Measurements from ENCODE around the gene SPATA46.
"Not testable (repeated sequence)": the region's sequence is repeated elsewhere in the genome, so short reads cannot be mapped to it uniquely, and the experiment has no call there.

SPATA46 gene, protein sequence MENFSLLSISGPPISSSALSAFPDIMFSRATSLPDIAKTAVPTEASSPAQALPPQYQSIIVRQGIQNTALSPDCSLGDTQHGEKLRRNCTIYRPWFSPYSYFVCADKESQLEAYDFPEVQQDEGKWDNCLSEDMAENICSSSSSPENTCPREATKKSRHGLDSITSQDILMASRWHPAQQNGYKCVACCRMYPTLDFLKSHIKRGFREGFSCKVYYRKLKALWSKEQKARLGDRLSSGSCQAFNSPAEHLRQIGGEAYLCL

DNA sequence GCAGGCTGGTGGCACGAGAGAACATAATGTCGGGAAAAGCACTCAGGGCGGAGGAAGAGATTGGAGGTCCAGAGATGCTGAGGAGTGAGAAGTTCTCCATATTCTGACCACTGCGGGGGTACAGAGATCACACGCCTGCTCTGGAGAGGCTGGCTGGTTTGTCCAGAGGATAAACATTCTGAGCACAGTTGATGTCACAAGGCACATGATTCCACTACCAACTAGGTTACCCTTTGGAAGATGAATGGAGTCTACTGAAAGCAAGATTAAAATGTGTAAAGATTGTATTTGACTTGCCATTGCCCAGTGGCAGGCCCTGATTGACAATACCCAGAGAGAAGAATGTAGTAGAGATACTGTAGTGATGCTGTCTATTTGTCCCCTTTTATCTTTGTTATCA is at the start of gene SPATA46:
TSS of gene SPATA46 (minus strand) at position 164 of the 400 bp plus-strand sequence. CDS start at position 100, 64 bp downstream.
- no peak for DNase-seq

DNA sequence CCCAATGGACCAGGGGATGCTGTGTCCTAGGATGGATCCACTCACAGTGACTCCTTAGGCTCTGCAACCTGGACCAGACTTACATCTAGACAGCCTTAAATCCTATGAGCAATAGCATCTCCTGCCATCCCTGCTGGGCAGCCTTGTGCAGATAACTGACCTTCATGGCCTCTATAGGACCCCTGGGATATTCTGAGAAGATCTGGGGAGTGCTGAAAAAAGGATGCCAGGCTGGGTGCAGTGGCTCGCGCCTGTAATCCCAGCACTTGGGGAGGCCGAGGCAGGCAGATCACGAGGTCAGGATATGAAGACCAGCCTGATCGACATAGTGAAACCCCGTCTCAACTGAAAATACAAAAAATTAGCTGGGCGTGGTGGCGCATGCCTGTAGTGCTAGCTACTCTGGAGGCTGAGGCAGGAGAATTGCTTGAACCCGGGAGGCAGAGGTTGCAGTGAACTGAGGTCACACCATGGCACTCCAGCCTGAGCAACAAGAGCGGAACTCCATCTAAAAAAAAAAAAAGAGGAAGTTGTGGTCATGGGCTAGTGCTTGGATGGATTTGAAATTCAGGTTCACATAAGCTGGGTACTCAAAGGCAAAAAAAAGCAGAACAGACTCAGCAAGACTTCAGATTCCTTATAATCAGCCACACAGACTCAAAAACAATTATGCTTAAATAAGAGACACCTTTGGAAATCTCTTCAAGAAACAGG is 46.2 kb upstream of the SPATA46 start:
- no peak for DNase-seq

DNA sequence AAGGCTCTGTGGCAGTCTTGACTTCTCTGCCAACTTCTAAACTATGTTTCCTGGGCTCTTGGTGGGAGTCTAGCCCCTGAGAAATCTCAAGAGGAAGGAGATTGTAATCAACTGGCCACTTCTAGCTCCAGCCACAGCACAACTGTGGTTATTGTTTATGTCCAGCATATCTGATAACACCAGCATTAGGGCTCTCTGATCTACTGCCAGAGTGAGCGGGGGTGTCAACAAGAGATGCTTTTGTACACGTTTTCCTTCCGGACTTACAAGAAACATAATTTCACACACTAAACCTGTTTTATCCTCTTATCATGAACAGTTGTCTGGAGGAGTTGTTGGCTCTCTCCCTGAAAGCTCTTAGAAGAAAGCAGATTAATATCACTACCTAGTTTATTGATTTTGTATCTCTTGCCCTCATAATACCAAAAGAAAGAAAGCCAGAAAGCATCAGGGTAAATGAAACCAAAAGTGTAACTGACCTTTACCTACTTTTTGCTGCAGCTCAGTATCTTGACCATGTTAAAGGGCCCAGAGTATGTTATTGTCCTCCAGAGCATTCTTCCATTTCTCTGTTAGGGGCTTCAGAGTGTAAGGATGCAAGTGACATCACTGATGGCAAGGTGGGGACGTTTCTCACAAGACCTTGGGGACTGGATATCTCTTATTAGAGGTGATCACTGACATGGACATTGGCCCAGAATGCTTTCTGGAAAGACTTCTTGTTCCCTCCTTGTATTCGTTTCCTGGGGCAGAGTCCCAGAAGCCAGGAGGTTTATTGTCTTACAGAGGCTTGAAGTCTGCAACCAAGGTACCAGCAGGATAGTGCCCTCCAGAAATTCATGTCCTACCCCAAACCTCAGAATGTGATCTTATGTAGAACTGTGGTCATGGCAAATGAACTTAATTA is 44.9 kb upstream of the SPATA46 start:
- no peak for DNase-seq

DNA sequence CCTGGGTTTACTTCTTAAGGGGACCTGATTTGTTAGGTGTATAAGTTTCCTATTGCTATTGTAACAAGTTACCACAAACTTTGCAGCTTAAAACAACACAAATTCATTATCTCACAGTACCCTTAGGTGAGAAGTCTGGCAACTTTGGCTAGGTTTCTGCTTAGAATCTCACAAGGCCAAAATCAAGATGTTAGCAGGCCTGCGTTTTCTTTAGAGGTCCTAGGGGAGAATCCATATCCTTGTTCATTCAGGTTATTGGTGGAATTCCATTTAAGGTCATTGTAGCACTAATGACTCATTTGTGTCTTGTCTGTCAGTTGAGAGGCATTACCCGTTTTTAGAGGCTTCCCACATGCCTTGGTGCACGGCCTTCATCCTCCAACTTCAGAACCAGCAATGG is 43.5 kb upstream of the SPATA46 start:
- no peak for DNase-seq

DNA sequence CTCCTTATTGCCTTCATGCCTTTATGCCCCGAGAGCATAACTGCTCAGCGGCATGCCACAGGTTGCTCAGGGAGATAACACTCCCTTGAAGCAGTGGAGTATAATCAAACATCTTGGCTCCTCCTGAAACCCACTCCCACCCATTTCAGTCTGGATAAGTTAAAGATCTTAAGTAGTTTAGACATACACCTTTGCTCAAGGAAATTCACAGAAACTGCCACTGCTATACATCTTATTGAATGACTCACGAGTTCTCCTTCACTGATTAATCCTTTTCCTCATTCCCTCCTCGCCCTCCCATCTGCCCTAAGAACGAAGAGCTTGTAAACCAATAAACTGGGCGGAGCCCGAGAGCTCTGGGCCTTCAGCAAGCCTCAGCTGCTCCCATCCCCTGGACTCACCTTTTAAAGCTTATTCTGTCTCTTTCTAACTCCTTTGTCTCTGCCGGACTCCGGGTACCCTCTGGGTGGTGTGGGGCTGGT is 42.8 kb upstream of the SPATA46 start:
- not testable (repeated sequence) for DNase-seq

DNA sequence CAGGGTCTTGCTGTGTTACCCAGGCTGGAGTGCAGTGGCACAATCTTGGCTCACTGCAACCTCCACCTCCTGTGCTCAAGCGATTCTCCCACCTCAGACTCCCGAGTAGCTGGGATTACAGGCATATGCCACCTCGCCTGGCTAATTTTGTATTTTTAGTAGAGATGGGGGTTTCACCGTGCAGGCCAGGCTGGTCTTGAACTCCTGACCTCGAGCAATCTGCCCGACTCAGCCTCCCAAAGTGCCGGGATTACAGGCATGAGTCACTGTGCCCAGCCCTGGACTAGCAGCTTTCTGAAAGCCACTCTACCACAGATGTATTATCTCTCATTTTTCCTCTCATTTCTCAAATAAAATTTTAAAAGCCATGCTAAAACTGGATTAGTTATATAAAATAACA is 41.9 kb upstream of the SPATA46 start:
- not testable (repeated sequence) for DNase-seq

DNA sequence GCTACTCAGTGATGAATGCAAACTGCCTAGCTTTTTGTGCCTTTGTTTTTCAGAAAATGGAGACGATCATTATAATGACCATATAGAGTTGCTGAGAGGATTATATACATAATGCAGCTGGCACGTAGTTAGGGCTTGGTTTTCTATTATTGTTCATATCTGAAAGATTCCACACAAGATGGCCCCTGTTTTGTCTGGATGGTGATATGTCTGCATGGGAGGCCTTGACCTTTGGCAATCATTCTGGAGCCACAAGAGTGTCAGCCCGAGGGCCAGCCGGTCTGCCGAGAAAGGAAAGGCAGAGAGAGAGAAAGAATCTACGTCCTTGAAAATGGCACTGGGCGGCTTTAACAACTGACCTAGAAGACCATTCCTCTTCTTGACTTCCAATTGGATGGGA is 41.0 kb upstream of the SPATA46 start:
- no peak for DNase-seq

DNA sequence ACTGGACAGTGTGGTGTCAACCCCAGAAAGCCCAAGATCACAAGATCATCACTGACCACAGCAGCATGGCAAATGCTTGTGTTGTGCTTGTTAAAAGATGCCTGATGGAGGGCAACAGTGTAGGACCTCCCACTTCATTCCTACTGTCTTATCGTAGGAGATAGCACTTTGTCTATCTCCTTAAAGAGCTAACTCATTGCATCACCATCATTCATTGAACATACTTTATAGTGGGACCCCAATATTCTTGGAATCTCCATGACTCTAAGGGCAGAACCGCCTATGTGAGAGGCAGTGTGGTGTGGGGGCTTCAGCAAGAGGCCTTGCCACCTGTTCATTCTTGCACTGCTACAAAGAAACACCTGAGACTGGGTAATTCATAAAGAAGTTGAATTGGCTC is 40.3 kb upstream of the SPATA46 start:
- DNase-seq: no peak

DNA sequence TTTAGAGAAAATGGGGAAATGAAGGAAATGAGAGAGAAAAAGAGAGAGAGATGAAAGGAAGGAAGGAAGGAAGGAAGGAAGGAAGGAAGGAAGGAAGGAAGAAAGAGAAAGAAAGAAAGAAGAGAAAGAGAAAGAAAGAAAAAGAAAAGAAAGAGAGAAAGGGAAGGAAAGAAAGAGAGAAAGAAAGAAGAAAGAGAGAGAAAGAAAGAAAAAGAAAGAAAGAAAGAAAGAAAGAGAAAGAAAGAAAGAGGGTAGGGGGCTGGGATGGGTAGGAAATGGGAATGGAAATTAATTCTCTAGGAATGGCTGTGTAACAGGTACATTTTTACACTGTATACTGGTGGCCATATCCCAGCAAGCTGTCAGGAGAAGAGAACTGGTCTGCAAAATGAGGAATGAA is 39.6 kb upstream of the SPATA46 start:
- DNase-seq: no peak

DNA sequence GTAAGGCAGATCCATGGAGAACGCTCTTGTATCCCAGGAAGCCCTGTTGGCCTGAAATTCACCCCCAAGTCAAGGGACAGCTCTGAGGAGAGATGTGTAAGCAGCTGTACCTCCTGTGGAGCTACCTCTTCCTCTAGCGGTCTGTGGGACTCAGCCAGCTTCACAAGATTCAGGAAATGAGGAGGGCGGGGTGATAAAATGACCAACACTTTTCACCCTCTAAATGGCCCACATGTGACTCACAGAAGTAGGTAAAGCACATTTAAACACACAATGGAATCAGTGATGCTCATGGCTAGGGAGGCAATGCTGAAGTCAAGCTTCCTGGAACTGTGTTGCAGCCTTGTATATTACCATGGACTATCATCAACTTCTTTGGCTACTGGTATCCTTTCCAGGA is 35.3 kb upstream of the SPATA46 start, which contains the start of gene SH2D1B:
TSS of gene SH2D1B (minus strand) at position 135 of the 400 bp plus-strand sequence. CDS start at position 15, 120 bp downstream.
- no peak for DNase-seq

DNA sequence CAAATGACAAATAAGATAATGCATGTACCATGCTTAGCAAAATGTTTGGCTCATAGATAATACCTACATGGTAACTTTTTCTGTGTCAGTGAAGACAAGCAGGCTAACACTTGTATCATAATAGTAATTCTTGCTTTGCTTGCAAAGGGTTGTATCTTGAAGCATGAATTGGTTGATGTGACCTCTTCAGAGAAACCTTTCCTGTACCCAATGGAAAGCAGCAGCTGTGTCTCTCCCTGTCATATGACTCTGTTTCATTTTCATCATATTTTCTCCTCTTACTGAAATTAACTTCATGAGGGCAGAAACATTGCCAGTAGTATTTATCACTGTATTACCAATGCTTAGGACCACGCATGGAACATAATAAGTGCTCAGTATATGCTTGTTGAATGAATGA is 30.9 kb upstream of the SPATA46 start:
- no peak for DNase-seq

DNA sequence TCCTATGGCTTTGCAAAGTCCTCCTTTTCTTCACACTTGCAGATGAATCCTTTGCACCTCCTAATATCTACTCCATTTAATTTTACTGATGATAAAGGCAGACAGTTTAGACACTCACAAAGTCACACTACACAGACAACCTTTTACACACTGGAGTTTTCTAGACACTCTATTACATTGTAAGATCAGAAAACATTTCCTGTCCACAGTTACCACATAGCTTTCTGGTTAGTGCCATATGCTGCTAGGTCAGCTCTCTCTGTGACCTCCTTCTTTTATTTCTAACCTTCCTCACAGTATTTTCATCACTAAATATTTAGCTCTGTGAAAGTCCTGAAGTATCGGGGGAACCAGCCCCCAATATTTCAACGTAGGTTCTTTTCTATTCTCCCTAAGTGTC is 30.2 kb upstream of the SPATA46 start:
- DNase-seq: no peak

DNA sequence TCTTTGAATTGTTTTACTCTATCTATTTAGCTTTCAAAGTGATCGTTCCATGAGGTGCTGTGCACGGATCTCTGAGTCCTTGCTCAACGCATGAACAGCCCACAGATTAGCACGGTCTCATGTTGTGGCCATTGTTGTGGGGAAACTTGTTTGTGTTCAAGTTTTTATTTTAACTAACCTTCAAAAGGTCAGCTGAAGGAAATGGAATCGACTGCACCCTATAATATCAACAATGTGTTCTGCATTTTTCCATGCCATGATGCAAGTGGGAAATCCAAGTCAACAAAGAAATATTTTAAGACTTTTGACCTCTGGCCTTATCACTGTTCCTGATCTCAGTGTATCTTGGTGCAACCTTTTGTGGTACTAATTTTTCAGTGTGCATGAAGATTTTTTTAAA is 29.1 kb upstream of the SPATA46 start:
- DNase-seq: no peak

DNA sequence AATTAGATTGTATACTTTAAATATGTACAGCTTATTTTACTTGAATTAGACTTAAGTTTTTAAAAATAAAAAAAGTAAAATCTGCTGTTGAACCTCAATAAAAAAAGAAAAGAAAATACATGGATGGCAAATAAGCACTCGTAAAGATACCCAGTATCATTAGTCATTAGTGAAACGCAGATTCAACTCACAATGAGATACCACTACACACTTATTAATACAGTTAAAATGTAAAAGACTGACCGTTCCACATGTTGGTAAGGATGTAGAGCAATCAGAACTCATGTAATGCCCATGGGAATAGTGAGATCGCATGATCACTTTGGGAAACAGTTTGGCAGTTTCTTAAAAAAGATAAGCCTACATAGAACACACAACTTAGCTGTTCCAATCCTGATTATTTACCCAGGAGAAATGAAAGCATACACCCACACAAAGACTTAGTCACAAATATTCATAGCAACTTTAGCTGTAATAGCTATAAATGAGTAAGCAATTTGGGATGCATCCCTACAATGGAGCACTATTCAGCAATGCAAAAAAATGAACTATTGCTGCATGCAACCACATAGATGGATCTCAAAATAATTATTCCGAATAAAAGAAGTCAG is 28.0 kb upstream of the SPATA46 start:
- no peak for DNase-seq

DNA sequence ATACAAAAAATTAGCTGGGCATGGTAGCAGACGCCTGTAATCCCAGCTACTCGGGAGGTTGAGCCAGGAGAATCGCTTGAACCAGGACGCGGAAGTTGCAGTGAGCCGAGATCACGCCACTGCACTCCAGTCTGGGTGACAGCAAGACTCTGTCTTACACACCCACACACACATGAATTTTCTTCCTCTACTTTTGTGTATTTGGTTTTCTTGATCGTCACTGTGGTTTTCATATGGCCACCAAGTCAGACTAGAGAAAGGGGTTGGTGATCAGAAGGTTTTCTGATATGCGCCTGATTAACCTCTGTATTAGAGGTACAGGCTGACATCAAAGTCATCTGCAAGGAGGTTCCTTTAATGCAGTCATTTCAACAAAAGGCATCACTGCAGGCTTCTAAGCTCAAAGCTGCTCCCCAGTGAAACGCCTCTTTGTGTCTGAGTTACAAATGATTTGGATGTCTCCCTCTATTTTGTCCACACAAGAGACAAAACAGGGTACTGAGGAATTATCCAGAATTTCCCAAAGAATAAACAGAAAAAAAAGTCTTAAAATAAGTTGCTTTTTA is 24.2 kb upstream of the SPATA46 start:
- no peak for DNase-seq

DNA sequence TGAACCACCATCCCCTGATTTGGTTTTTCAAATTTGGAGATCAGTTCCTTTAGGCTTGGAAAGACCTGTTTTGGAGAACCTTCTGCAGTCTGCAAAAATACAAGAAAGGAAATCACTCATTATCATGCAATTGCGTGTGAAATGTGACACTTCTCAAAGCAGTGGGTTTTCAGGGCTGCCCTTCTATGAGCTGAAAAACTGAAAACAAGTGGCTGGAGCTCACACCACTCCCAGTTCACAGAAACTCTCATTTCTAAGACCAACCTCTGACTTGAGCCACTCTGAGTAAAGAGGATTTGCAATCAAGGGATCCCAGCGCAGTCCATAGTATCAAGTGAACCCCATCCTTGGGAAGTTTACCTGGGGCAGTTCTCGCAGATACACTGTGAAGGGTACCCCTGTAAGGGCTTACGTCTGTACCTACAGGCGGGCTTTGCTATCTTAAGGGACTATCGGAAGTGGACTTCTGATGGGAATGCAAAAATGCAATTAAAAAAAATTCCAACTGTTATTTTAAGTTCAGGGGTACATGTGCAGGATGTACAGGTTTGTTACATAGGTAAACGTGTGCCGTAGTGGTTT is 22.4 kb upstream of the SPATA46 start:
- DNase-seq: no peak

DNA sequence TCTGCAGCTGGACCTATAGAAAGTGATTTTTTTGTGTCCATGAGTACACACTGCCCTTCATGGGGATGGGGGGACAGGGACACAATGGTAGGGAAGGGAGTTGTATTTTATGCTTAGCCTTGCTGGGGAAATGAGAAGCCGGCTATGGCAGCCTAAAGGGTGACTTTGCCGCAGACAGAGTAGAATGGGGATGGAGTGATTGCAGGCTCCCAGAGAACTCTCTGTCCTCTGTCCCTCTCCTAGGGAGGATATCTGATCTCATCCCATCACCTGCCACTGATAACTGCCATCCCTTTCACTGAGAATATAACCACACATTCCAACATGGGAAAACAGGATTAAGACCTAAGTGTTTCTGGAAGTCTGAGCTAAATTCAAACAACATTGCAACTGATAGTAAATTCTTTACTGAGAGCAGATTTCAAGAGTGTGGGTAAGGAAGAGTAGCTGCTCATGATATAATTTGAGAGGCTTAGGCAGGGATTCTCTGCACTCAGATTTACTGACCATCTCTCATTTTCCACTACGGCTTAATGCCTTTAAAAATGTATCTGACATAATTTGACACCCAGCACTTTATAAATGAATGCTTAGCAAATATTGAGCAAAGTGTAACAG is 21.4 kb upstream of the SPATA46 start:
- no peak for DNase-seq

DNA sequence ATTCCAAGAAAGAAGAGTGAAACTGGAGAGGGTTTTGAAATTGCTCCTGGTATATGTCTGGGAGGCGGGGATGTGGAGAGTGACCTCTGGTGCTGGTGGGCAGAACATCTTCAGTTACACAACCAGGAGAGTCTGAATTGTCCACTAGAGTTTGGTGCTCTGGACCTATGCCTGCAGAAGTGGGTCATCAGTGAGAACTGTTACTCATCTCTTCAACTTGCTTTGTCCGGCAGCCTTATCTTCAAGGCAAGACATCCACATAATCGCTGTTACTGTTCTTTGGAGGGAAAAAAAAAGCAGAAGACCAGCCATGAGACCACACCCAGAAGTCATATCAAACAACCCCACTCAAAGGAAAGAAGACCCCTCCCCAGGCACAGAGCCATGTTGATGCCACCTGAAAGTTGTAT is 20.4 kb upstream of the SPATA46 start:
- no peak for DNase-seq

DNA sequence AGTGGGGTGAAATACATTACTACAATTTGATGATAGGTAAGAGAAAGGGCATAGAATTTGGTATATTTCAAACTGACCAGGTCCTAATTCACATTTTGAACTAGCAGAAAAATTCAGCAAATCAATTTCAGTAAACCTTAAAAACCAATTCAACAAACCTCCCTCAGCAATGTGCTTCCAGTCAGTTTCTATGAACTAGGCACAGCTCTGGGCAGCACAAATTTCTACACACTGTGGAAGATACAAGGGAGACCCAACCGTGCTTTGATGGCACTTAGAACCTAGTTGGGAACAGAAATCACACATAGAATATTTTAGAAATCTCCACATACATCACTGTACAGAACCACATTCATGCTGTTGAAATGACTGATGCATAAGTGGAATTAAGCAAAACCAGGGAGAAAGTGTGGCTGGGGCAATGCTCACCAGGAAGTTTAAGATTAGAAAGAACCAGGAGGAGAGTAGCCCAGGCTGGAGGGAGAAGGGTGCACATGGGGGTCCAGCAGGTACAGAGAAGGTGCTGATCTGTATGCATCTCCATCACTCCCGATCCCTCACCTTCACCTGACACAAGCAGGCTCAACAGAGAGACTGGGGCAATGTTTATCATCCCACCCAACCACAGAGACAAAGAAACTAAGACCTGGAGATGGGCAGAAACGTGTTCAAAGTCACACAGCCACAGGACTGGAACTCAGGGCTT is 19.7 kb upstream of the SPATA46 start:
- no peak for DNase-seq

DNA sequence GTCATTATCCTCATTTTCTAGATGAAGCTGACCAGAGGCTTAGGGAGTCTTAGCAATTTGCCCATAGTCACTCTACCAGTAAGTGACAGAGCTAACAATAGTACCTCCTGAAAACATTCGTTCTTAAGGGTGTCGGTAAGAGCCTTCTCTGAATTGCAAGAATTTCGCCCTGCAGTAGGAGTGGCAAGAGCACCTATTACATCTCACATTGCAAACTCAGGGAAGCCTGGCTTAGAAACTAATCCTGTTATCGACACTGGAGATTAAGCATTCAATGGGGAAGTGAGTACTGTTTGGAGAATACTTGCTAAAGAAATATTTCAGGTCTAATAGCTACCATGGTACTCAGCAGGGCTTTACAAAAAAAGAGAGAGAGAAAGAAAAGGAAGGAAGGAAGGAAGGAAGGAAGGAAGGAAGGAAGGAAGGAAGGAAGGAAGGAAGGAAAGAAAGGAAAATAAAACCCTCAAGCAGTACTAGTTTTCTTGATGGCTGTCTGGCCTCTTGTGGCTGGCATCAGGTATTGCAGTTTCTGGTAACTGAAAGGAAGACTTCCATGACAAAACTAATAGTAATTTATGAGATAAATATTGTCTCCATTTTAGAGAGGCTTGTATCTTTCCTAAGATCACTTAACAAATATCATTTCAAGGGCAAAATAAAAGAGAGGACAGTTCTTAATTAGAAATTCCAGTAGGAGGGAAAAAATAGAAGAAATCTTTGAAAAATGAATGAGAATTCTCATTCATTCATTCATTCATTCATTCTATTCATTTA is 15.3 kb upstream of the SPATA46 start:
- DNase-seq: peak; percentile 24

All from activated CD4-positive, alpha-beta T cell treated with anti-CD3 and anti-CD28 coated beads, Interleukin-2, amount 50 U/mL, for 16 hours (primary cell).